Sigmoid colon (tissue), 3 donors: ENCODE results near the gene SH3PXD2B.

Experiments
- POLR2A ChIP-seq, 2 donors: fragments of 450-650 bp; IDR thresholded peaks; one replicate each; pipeline ENCODE4 v1.6.1; 2016; ENCODE audit warnings: antibody characterized with exemption in 2 of 2, mild to moderate bottlenecking in 2 of 2, moderate library complexity in 2 of 2
- TF ChIP-seq, protein P1 (sequence below), 4 experiments: fragments of 450-650 bp in 3 of 4; fragments of 200-600 bp in 1 of 4; IDR thresholded peaks; one replicate each; pipeline ENCODE4 v1.5.1; 2016 to 2019; ENCODE audit warnings: antibody characterized with exemption in 4 of 4, mild to moderate bottlenecking in 3 of 4, moderate library complexity in 2 of 4

DNA sequence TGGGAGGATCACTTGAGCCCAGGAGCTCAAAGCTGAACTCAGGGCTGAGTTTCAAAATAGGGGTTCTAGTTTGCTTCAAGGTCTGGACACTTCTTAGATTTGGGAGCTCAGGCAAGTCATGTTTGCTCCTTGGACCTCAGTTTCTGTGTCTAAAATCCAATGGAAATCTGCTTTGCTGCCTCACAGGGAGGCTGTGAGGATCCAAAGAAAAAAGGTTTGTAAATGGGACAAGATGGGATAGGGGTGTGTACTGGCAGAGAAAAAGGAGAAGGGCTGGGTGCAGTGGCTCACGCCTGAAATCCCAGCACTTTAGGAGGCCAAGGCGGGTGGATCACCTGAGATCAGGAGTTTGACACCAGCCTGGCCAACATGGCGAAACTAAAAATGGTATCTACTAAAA lies 39.6 kb upstream of the SH3PXD2B start:
- TF ChIP-seq, protein P1, sequence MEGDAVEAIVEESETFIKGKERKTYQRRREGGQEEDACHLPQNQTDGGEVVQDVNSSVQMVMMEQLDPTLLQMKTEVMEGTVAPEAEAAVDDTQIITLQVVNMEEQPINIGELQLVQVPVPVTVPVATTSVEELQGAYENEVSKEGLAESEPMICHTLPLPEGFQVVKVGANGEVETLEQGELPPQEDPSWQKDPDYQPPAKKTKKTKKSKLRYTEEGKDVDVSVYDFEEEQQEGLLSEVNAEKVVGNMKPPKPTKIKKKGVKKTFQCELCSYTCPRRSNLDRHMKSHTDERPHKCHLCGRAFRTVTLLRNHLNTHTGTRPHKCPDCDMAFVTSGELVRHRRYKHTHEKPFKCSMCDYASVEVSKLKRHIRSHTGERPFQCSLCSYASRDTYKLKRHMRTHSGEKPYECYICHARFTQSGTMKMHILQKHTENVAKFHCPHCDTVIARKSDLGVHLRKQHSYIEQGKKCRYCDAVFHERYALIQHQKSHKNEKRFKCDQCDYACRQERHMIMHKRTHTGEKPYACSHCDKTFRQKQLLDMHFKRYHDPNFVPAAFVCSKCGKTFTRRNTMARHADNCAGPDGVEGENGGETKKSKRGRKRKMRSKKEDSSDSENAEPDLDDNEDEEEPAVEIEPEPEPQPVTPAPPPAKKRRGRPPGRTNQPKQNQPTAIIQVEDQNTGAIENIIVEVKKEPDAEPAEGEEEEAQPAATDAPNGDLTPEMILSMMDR (IDR thresholded peaks at IDR 0.05) = no peak
- no peak for TF ChIP-seq POLR2A (IDR thresholded peaks at IDR 0.05)
